ENCODE results near the gene SYT7. TPM values are rescaled to one million over a fixed set of nuclear protein-coding genes. Genes with fewer than 3 reads are reported as not detected.

SYT7 gene
- total RNA-seq, 4 donors from 2014 or later = 1.3 to 4.2 (median 1.8) TPM

DNA sequence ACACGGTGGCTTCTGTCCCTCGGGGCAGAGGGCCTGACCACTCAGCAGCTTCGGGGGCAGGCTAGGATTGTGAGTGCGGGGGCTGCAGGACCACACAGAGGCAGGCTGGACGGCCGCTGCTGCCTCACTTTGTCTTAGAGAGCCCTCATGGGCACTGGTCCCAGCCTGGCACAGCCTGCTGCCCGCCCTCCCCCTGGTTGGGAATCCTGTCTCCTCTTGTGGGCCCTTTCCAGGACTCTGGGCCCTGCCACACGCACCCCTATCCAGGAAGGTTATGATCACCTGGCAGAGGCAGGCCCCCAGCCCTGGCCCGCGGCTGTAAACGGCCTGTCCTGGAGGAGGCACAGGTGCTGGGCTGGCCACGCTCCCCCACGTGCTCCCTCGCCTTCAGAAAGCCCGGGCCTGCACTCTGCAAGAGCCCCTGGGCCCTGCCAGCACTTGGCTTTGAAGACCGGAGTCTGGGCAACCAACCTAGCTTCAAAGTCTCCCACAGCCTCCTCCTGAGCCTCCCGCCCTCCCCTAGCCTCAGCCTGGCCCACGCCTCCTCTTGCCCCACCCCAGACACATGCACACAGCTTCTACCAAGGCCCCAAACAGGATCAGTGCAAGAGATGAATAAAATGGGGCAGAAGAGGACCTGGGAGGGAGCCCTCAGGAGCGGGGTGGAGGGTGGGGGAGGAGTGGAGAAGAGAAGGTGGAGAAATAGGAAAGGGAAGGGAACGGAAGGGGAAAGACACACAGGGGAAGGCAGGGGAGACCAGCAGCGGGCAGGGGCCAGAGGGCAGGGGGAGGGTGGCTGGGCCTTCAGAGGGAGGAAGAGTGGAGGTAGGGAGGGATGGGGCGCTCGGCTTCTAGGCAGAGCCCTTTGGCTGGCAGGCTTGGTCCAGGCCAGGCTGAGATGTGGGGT is 31.0 kb downstream of the SYT7 start:
- no peak overlapping the region for H3K4me3 ChIP-seq
- peaks cover 0 to 16% (median 7%) of the 10 kb centered on the region in 4 donors for H3K4me1 ChIP-seq
- TF ChIP-seq POLR2AphosphoS5 (IDR thresholded peaks at IDR 0.05) (no peak), EP300 (IDR thresholded peaks at IDR 0.05) (no peak), POLR2A (IDR thresholded peaks at IDR 0.05; ENCODE audit: low read depth) (no peak)
- TF ChIP-seq, protein P1, sequence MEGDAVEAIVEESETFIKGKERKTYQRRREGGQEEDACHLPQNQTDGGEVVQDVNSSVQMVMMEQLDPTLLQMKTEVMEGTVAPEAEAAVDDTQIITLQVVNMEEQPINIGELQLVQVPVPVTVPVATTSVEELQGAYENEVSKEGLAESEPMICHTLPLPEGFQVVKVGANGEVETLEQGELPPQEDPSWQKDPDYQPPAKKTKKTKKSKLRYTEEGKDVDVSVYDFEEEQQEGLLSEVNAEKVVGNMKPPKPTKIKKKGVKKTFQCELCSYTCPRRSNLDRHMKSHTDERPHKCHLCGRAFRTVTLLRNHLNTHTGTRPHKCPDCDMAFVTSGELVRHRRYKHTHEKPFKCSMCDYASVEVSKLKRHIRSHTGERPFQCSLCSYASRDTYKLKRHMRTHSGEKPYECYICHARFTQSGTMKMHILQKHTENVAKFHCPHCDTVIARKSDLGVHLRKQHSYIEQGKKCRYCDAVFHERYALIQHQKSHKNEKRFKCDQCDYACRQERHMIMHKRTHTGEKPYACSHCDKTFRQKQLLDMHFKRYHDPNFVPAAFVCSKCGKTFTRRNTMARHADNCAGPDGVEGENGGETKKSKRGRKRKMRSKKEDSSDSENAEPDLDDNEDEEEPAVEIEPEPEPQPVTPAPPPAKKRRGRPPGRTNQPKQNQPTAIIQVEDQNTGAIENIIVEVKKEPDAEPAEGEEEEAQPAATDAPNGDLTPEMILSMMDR (IDR thresholded peaks at IDR 0.05) = no peak
- no peak for DNase-seq (ENCODE audit: extremely low spot score)
- no peak overlapping the region for H3K27ac ChIP-seq (replicated peaks in 1 of 4)
- intact Hi-C loops (cut with DNase I) = loop anchor here (10.0 kb wide), 1 partner anchor 75 kb away; no protein-coding TSS in a partner anchor
- peaks cover 0 to 99% (median 14%) of the 10 kb centered on the region in 4 donors for H3K27me3 ChIP-seq
- no peaks in the 10 kb centered on the region for H3K9me3 ChIP-seq
- H3K36me3 ChIP-seq = no peaks in the 10 kb centered on the region
- WGBS = 84% methylated on average over 21 of the region's 23 CpGs

DNA sequence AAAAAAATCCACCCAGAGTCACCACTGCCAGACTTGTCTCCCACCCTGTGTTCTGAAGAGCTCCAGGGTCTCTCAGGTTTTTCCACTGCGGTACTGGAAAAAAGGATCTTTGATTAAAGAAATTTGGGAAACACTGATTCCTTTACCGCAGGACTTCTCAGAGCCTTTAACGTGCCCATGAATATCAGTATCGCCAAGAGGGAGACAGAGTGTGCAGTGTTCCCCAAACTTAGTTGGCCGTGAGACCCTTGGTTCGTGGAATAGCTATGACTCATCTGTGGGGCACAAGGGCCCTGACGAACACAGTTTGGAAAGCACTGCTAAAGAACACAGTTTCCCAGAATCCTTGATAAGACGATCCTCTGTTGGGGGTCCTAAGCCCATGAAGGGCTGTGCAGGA is 31.7 kb downstream of the SYT7 start:
- peaks cover 0 to 98% (median 12%) of the 10 kb centered on the region in 4 donors for H3K27me3 ChIP-seq
- WGBS = 93% methylated on average over 5 of the region's 8 CpGs

DNA sequence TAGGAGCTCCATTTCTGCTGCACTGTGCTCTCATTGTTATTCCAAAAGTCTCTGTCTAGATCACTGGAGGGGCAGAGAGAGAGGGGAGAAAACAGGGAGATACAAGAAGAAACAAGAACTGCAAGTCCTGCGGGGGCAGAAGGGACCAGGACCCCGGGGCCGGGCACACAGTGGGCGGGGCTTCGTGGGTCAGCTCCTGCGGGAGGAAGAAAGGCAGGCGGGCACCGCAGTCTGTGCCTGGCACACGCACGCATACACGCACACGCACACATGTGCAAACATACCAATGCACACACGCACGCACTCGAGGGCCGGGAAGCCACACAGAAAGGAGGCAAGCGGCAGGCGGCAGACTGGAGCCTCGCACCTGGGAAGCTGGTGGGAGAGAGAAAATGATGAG is 33.6 kb downstream of the SYT7 start:
- peaks cover 0 to 80% (median 12%) of the 10 kb centered on the region in 4 donors for H3K27me3 ChIP-seq
- intact Hi-C loops (cut with DNase I) = loop anchor here (10.0 kb wide), 1 partner anchor 78 kb away; no protein-coding TSS in a partner anchor
- no peak for DNase-seq (ENCODE audit: extremely low spot score)
- H3K27ac ChIP-seq (replicated peaks in 1 of 4) = no peak overlapping the region
- no peaks in the 10 kb centered on the region for H3K36me3 ChIP-seq
- WGBS = 77% methylated on average over 19 of the region's 19 CpGs
- no peak overlapping the region for H3K4me3 ChIP-seq
- TF ChIP-seq POLR2AphosphoS5 (IDR thresholded peaks at IDR 0.05) = no peak
- no peak for TF ChIP-seq POLR2A (IDR thresholded peaks at IDR 0.05; ENCODE audit: low read depth)
- TF ChIP-seq, protein P1 (IDR thresholded peaks at IDR 0.05) = no peak
- no peak for TF ChIP-seq EP300 (IDR thresholded peaks at IDR 0.05)
- H3K9me3 ChIP-seq = no peaks in the 10 kb centered on the region
- H3K4me1 ChIP-seq = peaks cover 0 to 7% (median 5%) of the 10 kb centered on the region in 4 donors

More for the DNA sequence above, 31.7 kb downstream of the SYT7 start:
- intact Hi-C loops (cut with DNase I) = loop anchor here (10.0 kb wide), 1 partner anchor 76 kb away; no protein-coding TSS in a partner anchor
- no peaks in the 10 kb centered on the region for H3K9me3 ChIP-seq
- no peak overlapping the region for H3K27ac ChIP-seq (replicated peaks in 1 of 4)
- TF ChIP-seq, protein P1 (IDR thresholded peaks at IDR 0.05) = no peak
- TF ChIP-seq POLR2A (IDR thresholded peaks at IDR 0.05; ENCODE audit: low read depth) (no peak), POLR2AphosphoS5 (IDR thresholded peaks at IDR 0.05) (no peak), EP300 (IDR thresholded peaks at IDR 0.05) (no peak)
- no peak for DNase-seq (ENCODE audit: extremely low spot score)
- H3K4me3 ChIP-seq = no peak overlapping the region
- H3K36me3 ChIP-seq = no peaks in the 10 kb centered on the region
- H3K4me1 ChIP-seq = peaks cover 0 to 16% (median 6%) of the 10 kb centered on the region in 4 donors

DNA sequence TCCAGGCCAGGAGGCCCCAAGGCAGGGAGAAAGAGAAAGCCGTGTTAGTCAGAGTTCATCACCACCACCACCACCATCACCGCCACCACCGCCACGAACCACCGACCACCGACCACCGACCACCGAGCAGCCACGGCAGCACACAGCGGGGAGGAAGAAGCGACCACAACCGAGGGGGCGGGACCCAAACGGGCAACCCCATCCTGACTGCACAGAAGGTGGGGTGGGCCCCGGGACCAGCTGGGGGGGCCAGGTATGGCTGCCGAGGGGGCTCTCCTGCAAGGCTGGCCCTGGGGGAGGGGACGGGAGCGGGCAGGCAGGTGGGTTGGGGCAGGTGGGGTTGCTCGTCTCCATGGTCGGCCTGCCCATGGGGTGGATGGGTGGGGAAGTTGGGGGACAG is 34.2 kb downstream of the SYT7 start:
- peaks cover 0 to 77% (median 12%) of the 10 kb centered on the region in 4 donors for H3K27me3 ChIP-seq
- intact Hi-C loops (cut with DNase I) = loop anchor here (10.0 kb wide), 1 partner anchor 78 kb away; no protein-coding TSS in a partner anchor
- 35% methylated on average over 20 of the region's 20 CpGs for WGBS
- DNase-seq (ENCODE audit: extremely low spot score) = no peak
- no peak overlapping the region for H3K4me3 ChIP-seq
- TF ChIP-seq EP300 (IDR thresholded peaks at IDR 0.05) = no peak
- peaks cover 4 to 11% (median 8%) of the 10 kb centered on the region in 4 donors for H3K4me1 ChIP-seq
- H3K27ac ChIP-seq (replicated peaks in 1 of 4) = no peak overlapping the region
- H3K9me3 ChIP-seq = no peaks in the 10 kb centered on the region
- H3K36me3 ChIP-seq = no peaks in the 10 kb centered on the region

DNA sequence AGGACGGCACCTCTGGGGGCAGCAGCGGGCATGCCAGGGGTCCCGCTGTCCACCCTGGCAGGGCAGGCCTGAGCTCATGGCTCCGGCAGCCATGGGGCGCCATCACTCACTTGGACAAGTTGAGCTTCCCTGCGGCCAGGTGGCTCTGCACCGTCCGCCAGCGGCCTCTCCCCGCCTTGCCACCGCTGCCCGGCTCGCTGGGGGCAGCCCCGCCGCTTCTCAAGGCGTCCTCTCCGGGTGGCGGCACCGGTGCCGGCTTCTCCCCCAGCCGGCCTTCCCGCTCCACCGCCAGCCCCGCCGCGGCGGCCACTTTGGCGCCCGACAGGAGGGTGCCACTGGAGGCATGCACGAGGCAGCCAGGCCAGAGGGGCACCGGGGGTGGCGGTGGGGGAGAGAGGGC is 35.0 kb downstream of the SYT7 start:
- no peak overlapping the region for H3K4me3 ChIP-seq
- TF ChIP-seq POLR2AphosphoS5 (IDR thresholded peaks at IDR 0.05) (no peak), EP300 (IDR thresholded peaks at IDR 0.05) (no peak), POLR2A (IDR thresholded peaks at IDR 0.05; ENCODE audit: low read depth) (no peak)
- TF ChIP-seq, protein P1 (IDR thresholded peaks at IDR 0.05) = no peak
- WGBS = 89% methylated on average over 25 of the region's 32 CpGs
- intact Hi-C loops (cut with DNase I) = loop anchor here (10.0 kb wide), 1 partner anchor 79 kb away; no protein-coding TSS in a partner anchor
- H3K27ac ChIP-seq (replicated peaks in 1 of 4) = no peak overlapping the region
- no peak for DNase-seq (ENCODE audit: extremely low spot score)
- no peaks in the 10 kb centered on the region for H3K36me3 ChIP-seq
- no peaks in the 10 kb centered on the region for H3K9me3 ChIP-seq
- peaks cover 0 to 71% (median 12%) of the 10 kb centered on the region in 4 donors for H3K27me3 ChIP-seq
- H3K4me1 ChIP-seq = peaks cover 5 to 11% (median 9%) of the 10 kb centered on the region in 4 donors

All from esophagus muscularis mucosa (tissue), 4 donors.